HS-27A (cell line): ENCODE results near the gene GUCY2F.

ENCODE experiments used
- DNase-seq: peaks from one replicate; pipeline ENCODE4 v3.0.0-alpha.2; 2012; ENCODE audit warnings: low read depth, missing footprints

The GUCY2F gene

DNA sequence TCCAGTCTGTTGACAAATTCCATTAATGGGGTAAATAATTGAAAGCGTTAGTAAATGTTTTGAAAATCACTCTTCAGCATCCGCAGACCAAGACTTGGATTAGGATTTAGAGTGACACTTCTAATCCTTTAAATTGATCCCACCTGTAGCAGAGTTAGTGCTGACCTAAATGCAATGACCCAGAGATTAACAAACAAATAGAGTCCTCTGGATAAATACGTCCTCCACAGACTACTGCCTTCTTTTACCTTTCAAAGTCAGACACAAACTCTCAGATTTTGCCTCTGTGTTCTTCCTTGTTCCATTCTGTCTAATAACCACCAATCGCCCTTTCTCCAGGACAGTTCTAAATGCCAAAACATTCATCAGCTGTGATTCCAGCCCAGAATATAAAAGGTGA lies at the start of gene GUCY2F:
TSS of gene GUCY2F (minus strand) at position 101 of the 400 bp plus-strand sequence. CDS start 6,150 bp downstream, outside the sequence.
- no peak for DNase-seq

GRCh38 chrX:109519001-109519400 lies 37.1 kb upstream of the GUCY2F start:
- no peak for DNase-seq

GRCh38 chrX:109511113-109511512 lies 29.2 kb upstream of the GUCY2F start:
- DNase-seq: no peak

- DNase-seq: no peak
Measured at GRCh38 chrX:109508915-109509314, 27.0 kb upstream of the GUCY2F start.

DNA sequence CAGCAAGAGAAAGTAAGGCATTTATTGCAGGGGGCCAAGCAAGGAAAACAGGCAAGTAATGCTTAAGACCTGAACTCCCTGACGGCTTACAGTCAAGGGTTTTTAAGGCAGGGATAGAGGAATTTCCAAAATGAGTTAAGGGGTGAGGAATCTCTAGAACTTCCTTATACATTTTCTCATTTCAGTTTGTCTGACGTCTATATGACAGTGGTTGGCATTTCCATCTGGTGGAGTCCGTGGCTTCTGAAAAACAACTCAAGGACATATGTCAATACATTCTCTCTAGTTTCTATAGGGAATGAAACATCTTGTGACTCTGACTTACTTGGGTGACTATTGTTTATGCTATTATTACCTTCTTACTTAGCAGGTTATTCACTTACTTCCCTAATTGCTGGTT lies 19.3 kb upstream of the GUCY2F start:
- DNase-seq: no peak

GRCh38 chrX:109498434-109498833 lies 16.5 kb upstream of the GUCY2F start:
- no peak for DNase-seq

GRCh38 chrX:109489174-109489573 lies 7.3 kb upstream of the GUCY2F start:
- no peak for DNase-seq

- no peak for DNase-seq
Measured at GRCh38 chrX:109487640-109488039, 5.8 kb upstream of the GUCY2F start.

GRCh38 chrX:109485470-109486340 lies 3.8 kb upstream of the GUCY2F start:
- no peak for DNase-seq

- no peak for DNase-seq
Measured at GRCh38 chrX:109484886-109485285, 3.0 kb upstream of the GUCY2F start.

- DNase-seq: no peak
Measured at GRCh38 chrX:109475174-109475891, 6.6 kb downstream of the GUCY2F start.

GRCh38 chrX:109472939-109473735 lies 8.7 kb downstream of the GUCY2F start:
- no peak for DNase-seq

DNA sequence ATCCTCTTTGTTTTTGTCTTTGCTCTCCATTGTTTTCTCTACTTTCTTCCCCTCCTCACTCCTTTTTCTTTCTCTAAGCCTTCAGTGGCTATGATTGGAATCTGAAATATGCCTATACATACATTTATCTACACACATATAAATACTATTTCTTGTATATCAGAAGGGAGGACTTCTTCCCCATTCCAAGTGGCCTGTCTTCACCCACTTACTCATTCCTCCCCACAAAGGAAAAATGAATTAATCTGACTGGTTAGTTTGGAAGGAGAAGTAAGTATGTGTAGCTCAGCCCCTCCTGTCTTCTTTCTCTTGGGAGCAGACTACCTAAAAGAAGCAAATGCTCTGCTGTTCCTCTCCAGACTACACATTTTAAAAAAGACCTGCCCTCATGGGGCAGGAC lies 17.7 kb downstream of the GUCY2F start:
- no peak for DNase-seq

GRCh38 chrX:109463784-109464183 lies 18.1 kb downstream of the GUCY2F start:
- DNase-seq: no peak

GRCh38 chrX:109448282-109448938 lies 33.5 kb downstream of the GUCY2F start:
- DNase-seq: no peak

GRCh38 chrX:109441266-109441665 lies 40.6 kb downstream of the GUCY2F start:
- no peak for DNase-seq

DNA sequence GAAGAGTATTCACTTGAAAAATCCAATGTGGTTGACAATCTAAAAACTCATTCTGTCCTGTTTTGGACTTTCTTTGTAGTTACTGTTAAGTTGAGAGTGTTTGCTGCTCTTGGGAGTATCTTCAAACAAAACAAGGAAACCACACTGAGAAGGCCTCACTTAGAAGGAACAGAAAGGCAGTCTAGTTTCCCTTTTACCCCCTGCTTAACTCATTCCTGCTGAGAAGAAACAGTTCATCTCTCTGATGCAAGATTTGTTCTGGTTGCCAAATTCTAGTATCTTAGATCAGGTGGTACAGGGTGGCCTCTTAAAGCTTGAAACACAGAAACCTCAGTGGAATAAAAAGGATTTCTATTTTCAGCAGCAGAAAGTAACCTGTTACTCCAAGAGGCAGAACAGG lies 41.4 kb downstream of the GUCY2F start:
- no peak for DNase-seq

DNA sequence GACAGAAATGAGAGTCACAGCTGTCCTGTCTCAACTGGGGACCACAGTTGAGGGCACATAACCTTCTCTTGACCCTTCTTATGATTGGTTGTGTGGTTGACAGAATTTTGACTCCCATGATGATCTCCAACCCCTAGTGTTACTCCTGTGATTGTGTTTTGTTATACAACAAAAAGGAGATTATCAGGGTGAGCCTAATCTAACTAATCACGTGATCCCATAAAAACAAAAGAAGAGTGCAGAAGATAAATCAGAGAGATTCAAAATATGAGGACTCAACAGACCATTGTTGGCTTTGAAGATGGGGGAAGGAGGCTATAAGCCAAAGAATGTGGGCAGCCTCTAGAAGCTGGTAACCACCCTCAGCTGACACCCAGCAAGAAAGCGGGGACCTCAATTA lies 72.7 kb downstream of the GUCY2F start:
- no peak for DNase-seq

GRCh38 chrX:109403922-109404321 lies 78.0 kb downstream of the GUCY2F start:
- no peak for DNase-seq

DNA sequence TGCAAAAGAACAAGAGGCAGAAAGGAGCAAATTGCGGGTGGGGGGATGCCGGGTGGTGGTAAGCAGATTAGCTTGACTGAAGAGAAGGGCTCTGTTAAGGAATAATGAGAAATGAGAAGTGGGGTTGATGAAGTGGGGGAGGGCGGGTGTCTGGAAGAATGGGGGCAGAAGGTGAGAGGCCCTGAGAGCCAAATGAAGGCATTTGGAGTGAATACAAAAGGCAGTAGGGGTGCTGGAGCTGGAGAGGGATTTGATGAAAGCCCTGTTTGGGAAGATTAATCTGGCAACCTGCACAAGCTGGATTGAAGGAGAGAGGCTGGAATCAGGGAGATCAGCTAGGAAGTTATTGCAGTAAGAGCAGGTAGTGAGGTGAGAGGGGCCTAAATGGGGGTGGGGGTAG lies 82.1 kb downstream of the GUCY2F start:
- DNase-seq: no peak

DNA sequence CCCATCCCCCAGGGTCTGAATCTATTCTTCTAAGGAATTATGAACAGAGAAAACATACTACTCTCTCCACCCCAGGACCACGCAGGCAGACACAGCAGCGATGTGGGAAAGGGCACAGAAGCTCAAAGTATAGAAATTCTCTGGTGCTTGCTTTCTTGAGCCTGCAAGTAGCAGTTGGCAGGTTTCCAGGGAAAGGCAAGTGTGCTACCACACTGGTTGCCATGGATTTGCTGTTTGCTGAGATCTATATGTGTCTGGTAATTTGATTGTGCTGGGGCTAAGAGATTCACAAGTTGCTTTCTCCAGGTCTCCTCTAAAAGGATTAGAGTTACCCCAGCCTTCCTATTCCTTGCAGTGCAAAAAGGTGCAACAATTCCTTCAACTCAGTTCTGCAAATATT lies 83.1 kb downstream of the GUCY2F start:
- no peak for DNase-seq

- no peak for DNase-seq
Measured at GRCh38 chrX:109398061-109398460, 83.8 kb downstream of the GUCY2F start.
